Stimulated activated CD8-positive, alpha-beta memory T cell treated with anti-CD3 and anti-CD28 coated beads, Interleukin-15, amount 100 ng/mL, for 24 hours (primary cell): ENCODE results near the gene SIAE.

Source experiments
- DNase-seq: peaks from one replicate; pipeline ENCODE4 v3.0.0-alpha.2; 2020; ENCODE audit warnings: low read depth

Gene SIAE

GRCh38 chr11:124662106-124662505 is 11.4 kb downstream of the SIAE start:
- DNase-seq, result no peak

GRCh38 chr11:124661553-124661952 is 12.0 kb downstream of the SIAE start:
- no peak for DNase-seq

GRCh38 chr11:124658986-124659385 is 14.6 kb downstream of the SIAE start:
- no peak for DNase-seq

GRCh38 chr11:124658501-124658900 is 15.0 kb downstream of the SIAE start:
- DNase-seq, result no peak

- DNase-seq, result no peak
Observed at GRCh38 chr11:124657904-124658303, 15.6 kb downstream of the SIAE start.

GRCh38 chr11:124656774-124657630 is 16.5 kb downstream of the SIAE start:
- no peak for DNase-seq

GRCh38 chr11:124648610-124649009 is 24.9 kb downstream of the SIAE start:
- no peak for DNase-seq

GRCh38 chr11:124646148-124646547 is 27.4 kb downstream of the SIAE start:
- DNase-seq, result no peak

- no peak for DNase-seq
Observed at GRCh38 chr11:124644426-124645280, 28.9 kb downstream of the SIAE start.

- no peak for DNase-seq
Observed at GRCh38 chr11:124643605-124644425, 29.7 kb downstream of the SIAE start.

- no peak for DNase-seq
Observed at GRCh38 chr11:124643042-124643604, 30.4 kb downstream of the SIAE start.

GRCh38 chr11:124642628-124643027 is 30.9 kb downstream of the SIAE start:
- DNase-seq, result no peak

- no peak for DNase-seq
Observed at GRCh38 chr11:124640666-124641065, 32.9 kb downstream of the SIAE start.

GRCh38 chr11:124639186-124639585 is 34.4 kb downstream of the SIAE start:
- DNase-seq, result no peak

GRCh38 chr11:124638500-124638899 is 35.0 kb downstream of the SIAE start:
- DNase-seq, result no peak

GRCh38 chr11:124635932-124636331 is 37.6 kb downstream of the SIAE start:
- DNase-seq, result no peak

GRCh38 chr11:124633355-124633754 is 40.2 kb downstream of the SIAE start:
- no peak for DNase-seq

- no peak for DNase-seq
Observed at GRCh38 chr11:124629961-124630360, 43.6 kb downstream of the SIAE start.

GRCh38 chr11:124627546-124627945 is 46.0 kb downstream of the SIAE start:
- DNase-seq, result no peak

GRCh38 chr11:124625504-124626168 is 47.9 kb downstream of the SIAE start:
- no peak for DNase-seq

- DNase-seq, result no peak
Observed at GRCh38 chr11:124623861-124624525, 49.5 kb downstream of the SIAE start.
